ENCODE measurements around the gene TAAR5.

DNA sequence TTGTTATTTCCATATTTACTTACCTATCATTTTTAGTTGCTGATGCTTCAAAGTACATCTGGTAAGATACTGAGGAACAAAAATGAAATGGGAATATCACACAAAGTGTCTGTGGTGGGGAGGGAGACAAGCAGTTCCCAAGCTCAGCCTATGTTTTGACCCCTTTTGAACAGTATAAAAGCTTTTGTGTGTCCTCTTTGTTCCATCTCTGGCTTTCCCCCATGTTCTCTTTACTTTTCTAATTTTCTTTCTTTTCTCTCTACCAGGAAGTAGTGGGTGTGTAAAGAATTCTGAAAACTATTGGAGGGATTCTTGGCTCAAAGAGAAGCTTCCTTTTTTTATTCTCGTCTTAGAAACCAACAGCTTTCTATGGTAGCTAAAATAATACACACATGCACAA lies 27.1 kb upstream of the TAAR5 start:
- TF ChIP-seq, protein P1, sequence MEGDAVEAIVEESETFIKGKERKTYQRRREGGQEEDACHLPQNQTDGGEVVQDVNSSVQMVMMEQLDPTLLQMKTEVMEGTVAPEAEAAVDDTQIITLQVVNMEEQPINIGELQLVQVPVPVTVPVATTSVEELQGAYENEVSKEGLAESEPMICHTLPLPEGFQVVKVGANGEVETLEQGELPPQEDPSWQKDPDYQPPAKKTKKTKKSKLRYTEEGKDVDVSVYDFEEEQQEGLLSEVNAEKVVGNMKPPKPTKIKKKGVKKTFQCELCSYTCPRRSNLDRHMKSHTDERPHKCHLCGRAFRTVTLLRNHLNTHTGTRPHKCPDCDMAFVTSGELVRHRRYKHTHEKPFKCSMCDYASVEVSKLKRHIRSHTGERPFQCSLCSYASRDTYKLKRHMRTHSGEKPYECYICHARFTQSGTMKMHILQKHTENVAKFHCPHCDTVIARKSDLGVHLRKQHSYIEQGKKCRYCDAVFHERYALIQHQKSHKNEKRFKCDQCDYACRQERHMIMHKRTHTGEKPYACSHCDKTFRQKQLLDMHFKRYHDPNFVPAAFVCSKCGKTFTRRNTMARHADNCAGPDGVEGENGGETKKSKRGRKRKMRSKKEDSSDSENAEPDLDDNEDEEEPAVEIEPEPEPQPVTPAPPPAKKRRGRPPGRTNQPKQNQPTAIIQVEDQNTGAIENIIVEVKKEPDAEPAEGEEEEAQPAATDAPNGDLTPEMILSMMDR (IDR thresholded peaks at IDR 0.05; ENCODE audit: low read depth, low read length), result no peak
- TF ChIP-seq MYC (IDR thresholded peaks at IDR 0.05; ENCODE audit: low read depth, low read length), result no peak
